IMR-90 (cell line): ENCODE measurements around the gene MYH6. TPM values are rescaled to one million over a fixed set of nuclear protein-coding genes. Genes with fewer than 3 reads are reported as not detected.

Experiments
- ATAC-seq: fragments of 200-7000 bp; cut with Tn5 transposase; 2 replicates; pipeline ENCODE4 v1.9.1; 2020; ENCODE audit warnings: low read depth, mild to moderate bottlenecking, moderate library complexity
- BruUV-seq: library from RNA; stranded (reverse); fragments of 400-500 nt; replicated peaks from 2 replicates; lab custom pipeline; 2021; lab: Mats Ljungman, UMichigan
- CTCF ChIA-PET: fragments of 300-600 bp; formaldehyde crosslinking; extraction: SDS; loops from one replicate; lab custom pipeline; 2021; ENCODE audit warnings: antibody characterized with exemption; lab: Yijun Ruan, JAX
- POLR2A ChIA-PET: fragments of 300-600 bp; sonication (Branson Sonifier 250); formaldehyde crosslinking; loops from one replicate; lab custom pipeline; 2022; ENCODE audit warnings: antibody characterized with exemption; ENCODE audit not compliant: unreplicated experiment; lab: Charles Lee
- DNase-seq: peaks from one replicate; pipeline ENCODE4 v3.0.0; 2013
- H2AFZ ChIP-seq: replicated peaks from 2 replicates; pipeline ENCODE3; 2013; ENCODE audit warnings: low read length, mild to moderate bottlenecking; ENCODE audit not compliant: poor library complexity
- H2AK5ac ChIP-seq: 2 replicates; pipeline ENCODE4 v1.6.1; 2013; ENCODE audit warnings: low read depth, low read length, inconsistent platforms
- H2AK9ac ChIP-seq: replicated peaks from 2 replicates; pipeline ENCODE3; 2013; ENCODE audit warnings: mild to moderate bottlenecking, low read depth, low read length, moderate library complexity; ENCODE audit not compliant: poor library complexity
- H2BK120ac ChIP-seq: 2 replicates; pipeline ENCODE4 v1.6.1; 2013; ENCODE audit warnings: low read depth, low read length, inconsistent platforms
- H2BK15ac ChIP-seq: 3 replicates; pipeline ENCODE4 v1.6.1; 2013; ENCODE audit warnings: low read depth, low read length, inconsistent platforms
- H2BK20ac ChIP-seq: 2 replicates; pipeline ENCODE4 v1.6.1; 2013; ENCODE audit warnings: low read depth, mild to moderate bottlenecking, inconsistent platforms, low read length, moderate library complexity
- H2BK5ac ChIP-seq: 2 replicates; pipeline ENCODE4 v1.6.1; 2013; ENCODE audit warnings: mild to moderate bottlenecking, low read depth, low read length, inconsistent platforms; ENCODE audit not compliant: poor library complexity, severe bottlenecking
- H3K14ac ChIP-seq: replicated peaks from 2 replicates; pipeline ENCODE4 v1.6.1; 2013; ENCODE audit warnings: low read depth, low read length, inconsistent platforms
- H3K18ac ChIP-seq: 2 replicates; pipeline ENCODE4 v1.6.1; 2013; ENCODE audit warnings: low read depth, low read length, control low read depth
- H3K23ac ChIP-seq: 2 replicates; pipeline ENCODE4 v1.6.1; 2013; ENCODE audit warnings: low read depth, low read length, inconsistent platforms
- H3K27ac ChIP-seq: 2 replicates; pipeline ENCODE4 v1.5.1; 2013; ENCODE audit warnings: mild to moderate bottlenecking, control low read depth, low read length; ENCODE audit not compliant: insufficient read depth
- H3K27me3 ChIP-seq: 2 replicates; pipeline ENCODE4 v1.6.1; 2013; ENCODE audit warnings: low read length; ENCODE audit not compliant: control insufficient read depth, insufficient read depth
- H3K36me3 ChIP-seq: 2 replicates; pipeline ENCODE4 v1.6.1; 2013; ENCODE audit warnings: low read length, mixed read lengths; ENCODE audit not compliant: control insufficient read depth, insufficient read depth
- H3K4ac ChIP-seq: 2 replicates; pipeline ENCODE4 v1.6.1; 2013; ENCODE audit warnings: low read depth, low read length, inconsistent platforms
- H3K4me1 ChIP-seq: 2 replicates; pipeline ENCODE4 v1.6.1; 2013; ENCODE audit warnings: low read length, mixed read lengths; ENCODE audit not compliant: control insufficient read depth, insufficient read depth
- H3K4me2 ChIP-seq: 2 replicates; pipeline ENCODE4 v1.6.1; 2013; ENCODE audit warnings: low read depth, mild to moderate bottlenecking, control low read depth, low read length, moderate library complexity
- H3K4me3 ChIP-seq: 2 replicates; pipeline ENCODE4 v1.5.1; 2013; ENCODE audit warnings: low read depth, mild to moderate bottlenecking, control low read depth, low read length, moderate library complexity; ENCODE audit not compliant: insufficient read depth
- H3K56ac ChIP-seq: 2 replicates; pipeline ENCODE4 v1.6.1; 2013; ENCODE audit warnings: low read length, inconsistent platforms; ENCODE audit not compliant: insufficient read depth; ENCODE audit errors: extremely low read depth
- H3K79me1 ChIP-seq, 2 experiments: 2 replicates each; pipeline ENCODE4 v1.6.1; 2013; ENCODE audit warnings: low read length in 2 of 2, inconsistent platforms in 1 of 2, low read depth in 1 of 2
- H3K9ac ChIP-seq: 2 replicates; pipeline ENCODE4 v1.6.1; 2013; ENCODE audit warnings: low read depth, low read length, control low read depth
- H3K9me1 ChIP-seq: 2 replicates; pipeline ENCODE4 v1.6.1; 2013; ENCODE audit warnings: low read length, inconsistent platforms; ENCODE audit not compliant: insufficient read depth
- H3K9me3 ChIP-seq: 2 replicates; pipeline ENCODE4 v1.6.1; 2013; ENCODE audit warnings: low read length; ENCODE audit not compliant: control insufficient read depth, insufficient read depth
- H4K20me1 ChIP-seq: 2 replicates; pipeline ENCODE4 v1.6.1; 2013; ENCODE audit warnings: low read length, inconsistent platforms; ENCODE audit not compliant: insufficient read depth
- H4K5ac ChIP-seq: 2 replicates; pipeline ENCODE4 v1.6.1; 2013; ENCODE audit warnings: mild to moderate bottlenecking, low read depth, low read length, control low read depth
- H4K8ac ChIP-seq, 2 experiments: 2 replicates each; pipeline ENCODE4 v1.6.1; 2013; ENCODE audit warnings: low read depth in 2 of 2, low read length in 2 of 2, control low read depth in 1 of 2, inconsistent platforms in 1 of 2
- H4K91ac ChIP-seq: 2 replicates; pipeline ENCODE4 v1.6.1; 2013; ENCODE audit warnings: low read depth, low read length, inconsistent platforms; ENCODE audit not compliant: insufficient read depth
- BHLHE40 ChIP-seq: fragments of 150-350 bp; IDR thresholded peaks from 2 replicates; pipeline ENCODE4 v1.6.1; 2016; ENCODE audit warnings: mild to moderate bottlenecking, low read depth, low read length
- CEBPB ChIP-seq: IDR thresholded peaks from 2 replicates; pipeline ENCODE4 v1.6.1; 2012; ENCODE audit warnings: low read depth, low read length, improper control_type of control experiment
- CHD1 ChIP-seq: IDR thresholded peaks from 2 replicates; pipeline ENCODE4 v1.6.1; 2012; ENCODE audit warnings: low read depth, low read length, improper control_type of control experiment
- MAFK ChIP-seq: IDR thresholded peaks from 2 replicates; pipeline ENCODE4 v1.6.1; 2012; ENCODE audit warnings: low read depth, low read length, improper control_type of control experiment
- MAZ ChIP-seq: IDR thresholded peaks from 2 replicates; pipeline ENCODE4 v1.6.1; 2012; ENCODE audit warnings: low read depth, mild to moderate bottlenecking, low read length, improper control_type of control experiment, moderate library complexity, borderline replicate concordance
- MXI1 ChIP-seq: IDR thresholded peaks from 2 replicates; pipeline ENCODE4 v1.6.1; 2012; ENCODE audit warnings: low read depth, mild to moderate bottlenecking, low read length, moderate library complexity, borderline replicate concordance
- NFE2L2 ChIP-seq: fragments of 150-350 bp; IDR thresholded peaks from 2 replicates; pipeline ENCODE4 v1.6.1; 2016; ENCODE audit warnings: low read depth, mild to moderate bottlenecking, low read length
- POLR2A ChIP-seq: IDR thresholded peaks from 2 replicates; pipeline ENCODE4 v1.6.1; 2012; ENCODE audit warnings: mild to moderate bottlenecking, low read depth, low read length
- RAD21 ChIP-seq: IDR thresholded peaks from 2 replicates; pipeline ENCODE4 v1.6.1; 2012; ENCODE audit warnings: low read length, improper control_type of control experiment
- RCOR1 ChIP-seq: IDR thresholded peaks from 2 replicates; pipeline ENCODE4 v1.6.1; 2012; ENCODE audit warnings: mild to moderate bottlenecking, low read length, improper control_type of control experiment; ENCODE audit not compliant: insufficient replicate concordance
- RFX5 ChIP-seq: IDR thresholded peaks from 2 replicates; pipeline ENCODE4 v1.8.0; 2012; ENCODE audit warnings: low read depth, mild to moderate bottlenecking, low read length, moderate library complexity
- SMC3 ChIP-seq: fragments of 150-350 bp; IDR thresholded peaks from 2 replicates; pipeline ENCODE4 v1.6.1; 2016; ENCODE audit warnings: low read depth, mild to moderate bottlenecking, antibody characterized with exemption, low read length, moderate library complexity
- USF2 ChIP-seq: fragments of 150-350 bp; IDR thresholded peaks from 2 replicates; pipeline ENCODE4 v1.6.1; 2017; ENCODE audit warnings: mild to moderate bottlenecking, antibody characterized with exemption, low read length, low read depth
- WGBS, 2 experiments: methylation state at CpG; one replicate each; pipeline versions ENCODE4 v1.1.5 to v1.1.7; 2013; ENCODE audit warnings: missing lambda C conversion rate in 2 of 2; ENCODE audit not compliant: insufficient read length in 1 of 2; ENCODE audit errors: extremely low coverage in 2 of 2; 5-methylcytosine and 5-hydroxymethylcytosine counted together
- dilution Hi-C: fragments of 300-500 bp; cut with HindIII; formaldehyde crosslinking; loops from one replicate; pipeline ENCODE4 v1.14.3; 2018; ENCODE audit warnings: low sequenced_read_pairs; ENCODE audit not compliant: unreplicated experiment
- in situ Hi-C: fragments of 300-500 bp; cut with MboI; formaldehyde crosslinking; loops from 3 replicates; pipeline ENCODE4 v1.14.3; 2019; ENCODE audit warnings: low sequenced_read_pairs, inconsistent platforms, mixed read lengths
- intact Hi-C: fragments of 100-400 bp; cut with micrococcal nuclease; formaldehyde crosslinking; loops from 2 replicates; pipeline ENCODE4 v1.10.0; 2022
- polyA plus RNA-seq, 3 experiments: library from polyadenylated mRNA; depleted of rRNA; stranded (reverse); fragments of >200 nt; gene quantifications; 2 replicates each; pipeline ENCODE4 v1.2.3, GENCODE V29; 2012; ENCODE audit warnings: low replicate concordance in 1 of 3
- total RNA-seq: library from RNA; depleted of rRNA; stranded (reverse); fragments of >200 nt; gene quantifications from 2 replicates; pipeline ENCODE4 v1.2.3, GENCODE V29; 2012
- TF ChIP-seq, protein P1 (sequence below): fragments of 150-350 bp; IDR thresholded peaks from 2 replicates; pipeline ENCODE4 v1.6.1; 2016; ENCODE audit warnings: low read depth, mild to moderate bottlenecking, low read length, moderate library complexity, borderline replicate concordance
- TF ChIP-seq, protein P2 (sequence below): conservative IDR thresholded peaks from 2 replicates; pipeline ENCODE4 v1.5.1; 2012; ENCODE audit warnings: mild to moderate bottlenecking, low read depth, low read length, improper control_type of control experiment

MYH6 gene
- total and polyA plus RNA-seq, 2 of the 4 experiments (the other 2 are of a cell fraction): not detected

DNA sequence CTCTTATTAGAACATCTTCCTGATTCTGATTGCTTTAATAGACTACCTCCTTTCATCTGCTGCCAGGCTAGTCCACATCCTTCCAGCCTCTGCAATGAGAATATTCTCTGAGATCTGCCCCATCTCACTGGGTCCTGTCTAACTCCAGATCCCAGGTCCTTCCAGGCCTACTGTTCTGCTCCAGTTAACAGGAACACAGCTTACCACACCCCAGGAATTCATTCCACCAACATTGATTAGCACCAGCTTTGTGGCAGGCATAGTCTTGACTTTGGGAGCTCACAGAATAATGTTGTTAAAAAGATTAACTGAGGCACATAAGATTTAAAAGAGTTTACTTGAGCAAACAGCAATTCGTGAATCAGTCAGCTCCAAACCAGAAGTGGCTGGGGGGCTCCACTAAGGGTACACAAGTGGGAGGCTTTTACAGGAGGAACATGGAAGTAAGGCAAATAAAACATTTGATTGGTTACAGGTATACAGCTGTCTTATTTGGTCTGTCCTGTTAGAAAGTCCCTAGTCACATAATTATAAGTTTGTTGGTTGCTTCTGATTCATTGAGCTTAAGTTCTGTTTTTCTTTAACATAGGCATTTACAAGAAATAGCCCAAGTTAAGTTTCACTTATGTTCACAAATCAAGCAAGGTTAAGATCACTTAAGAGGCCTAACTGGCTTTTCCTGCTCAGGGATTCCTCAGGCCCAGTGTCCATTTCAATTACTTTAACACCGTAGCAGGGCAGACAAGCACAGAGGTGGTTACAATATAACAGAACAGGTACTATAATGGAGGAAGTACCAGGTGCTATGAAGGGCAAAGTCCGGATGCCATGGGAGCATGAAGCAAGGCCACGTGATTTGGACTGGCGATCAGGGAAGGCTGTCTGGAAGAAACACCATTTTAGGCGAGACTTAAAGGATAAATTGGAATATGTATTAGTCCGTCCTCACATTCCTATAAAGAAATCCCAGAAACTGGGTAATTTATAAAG is 39.6 kb upstream of the MYH6 start:
- Histone ChIP-seq H2AK5ac (no peak overlapping the region), H4K20me1 (no peaks in the 10 kb centered on the region), H3K27me3 (peaks cover 9% of the 10 kb centered on the region), H3K4me1 (no peaks in the 10 kb centered on the region), H2BK120ac (no peak overlapping the region), H3K18ac (no peak overlapping the region), H3K23ac (no peak overlapping the region), H2BK20ac (no peak overlapping the region), H4K5ac (no peak overlapping the region), H3K36me3 (no peaks in the 10 kb centered on the region), H3K9me3 (no peaks in the 10 kb centered on the region), H3K27ac (no peak overlapping the region), H2AK9ac (no peak overlapping the region), H3K56ac (no peak overlapping the region), H3K4me2 (no peak overlapping the region), H3K14ac (no peak overlapping the region), H4K8ac (no peak overlapping the region), H3K9ac (no peak overlapping the region), H3K79me1 (no peaks in the 10 kb centered on the region), H3K9me1 (no peaks in the 10 kb centered on the region), H3K4ac (no peak overlapping the region), H3K4me3 (no peak overlapping the region), H2BK15ac (no peak overlapping the region), H2AFZ (no peak overlapping the region), H2BK5ac (no peak overlapping the region), H4K91ac (no peak overlapping the region)
- ChIA-PET POLR2A (no interaction called here), CTCF (no interaction called here)
- BruUV-seq: no TSS peak
- in situ Hi-C loops: no loop called here
- intact Hi-C loops: no loop called here
- dilution Hi-C loops: no loop called here
- DNase-seq (no peak), ATAC-seq (no peak)
- no CpG with 5 or more reads among the region's 7 CpGs for WGBS, 2 experiments
- TF ChIP-seq RFX5 (no peak), MAZ (no peak), NFE2L2 (no peak), BHLHE40 (no peak), RCOR1 (no peak), MXI1 (no peak), SMC3 (no peak), CEBPB (no peak), POLR2A (no peak), USF2 (no peak), CHD1 (no peak), MAFK (no peak), RAD21 (no peak)
- TF ChIP-seq, protein P1, sequence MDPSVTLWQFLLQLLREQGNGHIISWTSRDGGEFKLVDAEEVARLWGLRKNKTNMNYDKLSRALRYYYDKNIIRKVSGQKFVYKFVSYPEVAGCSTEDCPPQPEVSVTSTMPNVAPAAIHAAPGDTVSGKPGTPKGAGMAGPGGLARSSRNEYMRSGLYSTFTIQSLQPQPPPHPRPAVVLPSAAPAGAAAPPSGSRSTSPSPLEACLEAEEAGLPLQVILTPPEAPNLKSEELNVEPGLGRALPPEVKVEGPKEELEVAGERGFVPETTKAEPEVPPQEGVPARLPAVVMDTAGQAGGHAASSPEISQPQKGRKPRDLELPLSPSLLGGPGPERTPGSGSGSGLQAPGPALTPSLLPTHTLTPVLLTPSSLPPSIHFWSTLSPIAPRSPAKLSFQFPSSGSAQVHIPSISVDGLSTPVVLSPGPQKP: no peak
- TF ChIP-seq, protein P2, sequence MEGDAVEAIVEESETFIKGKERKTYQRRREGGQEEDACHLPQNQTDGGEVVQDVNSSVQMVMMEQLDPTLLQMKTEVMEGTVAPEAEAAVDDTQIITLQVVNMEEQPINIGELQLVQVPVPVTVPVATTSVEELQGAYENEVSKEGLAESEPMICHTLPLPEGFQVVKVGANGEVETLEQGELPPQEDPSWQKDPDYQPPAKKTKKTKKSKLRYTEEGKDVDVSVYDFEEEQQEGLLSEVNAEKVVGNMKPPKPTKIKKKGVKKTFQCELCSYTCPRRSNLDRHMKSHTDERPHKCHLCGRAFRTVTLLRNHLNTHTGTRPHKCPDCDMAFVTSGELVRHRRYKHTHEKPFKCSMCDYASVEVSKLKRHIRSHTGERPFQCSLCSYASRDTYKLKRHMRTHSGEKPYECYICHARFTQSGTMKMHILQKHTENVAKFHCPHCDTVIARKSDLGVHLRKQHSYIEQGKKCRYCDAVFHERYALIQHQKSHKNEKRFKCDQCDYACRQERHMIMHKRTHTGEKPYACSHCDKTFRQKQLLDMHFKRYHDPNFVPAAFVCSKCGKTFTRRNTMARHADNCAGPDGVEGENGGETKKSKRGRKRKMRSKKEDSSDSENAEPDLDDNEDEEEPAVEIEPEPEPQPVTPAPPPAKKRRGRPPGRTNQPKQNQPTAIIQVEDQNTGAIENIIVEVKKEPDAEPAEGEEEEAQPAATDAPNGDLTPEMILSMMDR: no peak
